GM19043 (cell line): ENCODE data around the gene CDK15.
"Not testable (repeated sequence)": the region's sequence is repeated elsewhere in the genome, so short reads cannot be mapped to it uniquely, and the experiment has no call there.

Experiments
- ATAC-seq: cut with Tn5 transposase; IDR thresholded peaks from one replicate; pipeline ENCODE4 v1.9.1; 2021; ENCODE audit warnings: low read depth; ENCODE audit not compliant: unreplicated experiment

CDK15 gene

GRCh38 chr2:201824212-201824611 is 17.9 kb downstream of the CDK15 start:
- no peak for ATAC-seq

GRCh38 chr2:201827621-201828020 is 21.3 kb downstream of the CDK15 start:
- ATAC-seq, result no peak

DNA sequence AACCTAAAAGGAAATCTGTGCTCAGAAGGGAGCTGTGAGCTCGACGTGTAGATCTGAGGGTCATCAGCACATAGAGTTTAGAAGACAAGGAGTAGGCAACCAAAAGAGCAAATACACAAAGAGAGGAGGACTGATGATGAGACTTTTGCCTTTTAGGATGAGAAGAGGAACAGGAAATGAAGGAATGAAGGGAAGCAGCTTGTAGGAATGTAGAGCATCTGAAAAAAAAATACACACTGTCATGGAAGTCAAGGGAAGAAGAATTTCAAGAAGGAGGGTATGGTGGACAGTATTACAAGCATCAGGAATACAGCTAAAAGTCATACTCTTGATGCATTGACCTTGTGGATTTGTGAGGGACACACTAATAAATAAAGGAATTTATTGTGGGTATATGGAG is 21.9 kb downstream of the CDK15 start:
- no peak for ATAC-seq

- ATAC-seq, result no peak
Observed at GRCh38 chr2:201830666-201831065, 24.3 kb downstream of the CDK15 start.

GRCh38 chr2:201831469-201831868 is 25.1 kb downstream of the CDK15 start:
- ATAC-seq, result no peak

DNA sequence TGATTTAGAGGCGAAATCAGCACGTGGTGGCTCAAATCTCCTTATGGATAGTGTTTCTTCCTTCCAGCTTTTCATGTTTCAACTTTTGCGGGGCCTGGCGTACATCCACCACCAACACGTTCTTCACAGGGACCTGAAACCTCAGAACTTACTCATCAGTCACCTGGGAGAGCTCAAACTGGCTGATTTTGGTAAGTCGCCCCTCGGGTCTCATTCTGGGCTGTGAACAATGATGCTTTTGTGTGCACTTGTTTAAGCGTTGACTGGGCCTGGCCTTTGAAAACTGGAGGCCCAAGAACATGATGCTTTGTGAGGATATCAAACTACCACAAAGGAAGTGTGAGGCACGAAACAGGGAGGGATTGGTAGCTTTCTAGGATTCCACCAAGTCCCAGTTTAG is 27.4 kb downstream of the CDK15 start:
- no peak for ATAC-seq

- no peak for ATAC-seq
Observed at GRCh38 chr2:201835066-201835465, 28.7 kb downstream of the CDK15 start.

DNA sequence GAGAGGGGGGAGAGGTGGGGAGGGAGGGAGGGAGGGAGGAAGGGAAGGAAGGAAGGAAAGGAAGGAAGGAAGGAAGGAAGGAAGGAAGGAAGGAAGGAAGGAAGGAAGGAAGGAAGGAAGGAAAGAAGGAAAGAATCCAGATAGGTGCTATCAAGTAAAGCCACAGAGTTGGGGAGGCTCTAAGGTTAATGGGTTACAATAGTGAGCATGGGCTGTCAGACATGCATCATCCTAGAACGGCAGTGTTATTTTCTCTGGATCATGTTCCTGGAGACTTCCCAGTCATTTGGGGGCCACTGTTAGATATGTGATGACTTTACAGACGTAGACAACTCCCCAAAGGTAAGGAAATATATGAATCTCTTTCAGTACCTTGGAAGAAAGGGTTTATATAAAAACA is 31.1 kb downstream of the CDK15 start:
- ATAC-seq, result no peak

DNA sequence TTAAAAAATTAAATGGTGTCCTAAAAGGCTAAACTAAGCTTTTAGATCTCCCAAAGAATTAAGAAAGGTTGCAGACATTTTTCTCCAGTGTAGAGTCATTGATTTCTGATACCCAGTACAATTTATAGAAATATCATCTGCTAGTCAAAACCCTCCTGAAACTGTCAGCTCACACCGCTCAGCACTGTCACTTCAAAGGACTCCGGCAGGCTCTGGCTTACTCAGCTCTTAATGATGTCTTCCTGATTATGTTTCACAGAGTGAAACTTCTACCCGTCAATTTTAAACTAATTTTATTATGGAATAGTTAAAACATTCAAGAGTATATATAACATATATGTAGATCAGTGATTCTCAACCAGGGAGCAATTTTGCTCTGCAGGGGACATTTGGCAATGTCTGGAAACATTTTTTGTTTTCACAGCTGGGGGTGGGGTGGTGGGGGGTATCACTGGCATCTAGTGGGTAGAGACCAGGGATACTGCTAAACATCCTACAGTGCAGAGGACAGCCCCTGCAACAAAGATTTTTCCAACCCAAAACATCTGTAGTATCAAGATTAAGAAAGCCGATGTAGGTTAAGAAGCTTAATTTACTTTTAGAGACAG is 31.6 kb downstream of the CDK15 start:
- ATAC-seq, result no peak

DNA sequence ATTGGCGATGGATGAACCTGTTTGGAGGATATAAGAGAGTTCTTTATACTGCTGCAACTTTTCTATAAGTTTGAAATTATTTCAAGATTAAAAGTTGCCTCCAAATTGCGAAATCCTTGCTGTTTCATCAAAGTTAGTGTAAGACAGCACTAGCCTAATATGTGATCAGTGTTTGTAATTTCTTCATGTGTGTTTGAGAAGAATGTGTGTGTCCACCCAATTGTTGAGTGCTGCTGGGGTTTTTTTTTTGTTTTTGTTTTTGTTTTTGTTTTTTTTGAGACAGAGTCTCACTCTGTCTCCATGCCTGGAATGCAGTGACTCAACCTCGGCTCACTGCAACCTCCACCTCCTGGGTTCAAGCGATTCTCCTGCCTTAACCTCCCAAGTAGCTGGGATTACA is 33.4 kb downstream of the CDK15 start:
- no peak for ATAC-seq

GRCh38 chr2:201840726-201841125 is 34.4 kb downstream of the CDK15 start:
- no peak for ATAC-seq

DNA sequence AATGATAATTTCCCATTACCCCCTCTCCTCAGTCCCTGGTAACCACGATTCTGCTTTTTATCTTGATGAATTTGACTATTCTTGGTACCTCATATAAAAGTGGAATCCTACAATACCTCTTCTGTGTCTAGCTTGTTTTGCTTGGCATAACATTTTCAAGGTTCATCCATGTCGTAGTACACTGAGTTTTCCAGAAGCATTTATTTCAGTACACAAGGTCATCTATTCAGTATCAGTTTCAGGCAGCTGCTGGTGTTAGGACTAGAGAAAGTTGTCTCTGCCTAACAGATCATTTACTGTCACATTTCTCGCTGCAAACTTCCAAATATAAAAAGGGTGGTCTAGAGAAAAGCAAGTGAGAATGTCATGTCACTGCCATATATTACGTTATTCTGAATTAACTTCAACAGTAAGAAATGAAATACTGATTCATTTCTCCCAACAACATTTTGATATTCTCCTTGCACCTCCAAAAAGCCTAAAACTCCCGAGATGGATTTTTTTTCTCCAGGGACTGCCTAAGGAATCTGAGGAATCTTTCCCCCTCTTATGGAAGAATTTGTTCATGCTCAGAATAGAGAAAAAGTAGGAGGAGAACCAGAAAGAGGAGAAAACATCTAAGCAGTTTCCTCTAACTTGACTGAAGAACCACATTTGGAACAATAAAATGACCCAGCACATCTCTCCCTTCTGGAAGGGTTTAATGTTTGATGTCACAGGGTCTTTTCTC is 36.0 kb downstream of the CDK15 start:
- no peak for ATAC-seq

DNA sequence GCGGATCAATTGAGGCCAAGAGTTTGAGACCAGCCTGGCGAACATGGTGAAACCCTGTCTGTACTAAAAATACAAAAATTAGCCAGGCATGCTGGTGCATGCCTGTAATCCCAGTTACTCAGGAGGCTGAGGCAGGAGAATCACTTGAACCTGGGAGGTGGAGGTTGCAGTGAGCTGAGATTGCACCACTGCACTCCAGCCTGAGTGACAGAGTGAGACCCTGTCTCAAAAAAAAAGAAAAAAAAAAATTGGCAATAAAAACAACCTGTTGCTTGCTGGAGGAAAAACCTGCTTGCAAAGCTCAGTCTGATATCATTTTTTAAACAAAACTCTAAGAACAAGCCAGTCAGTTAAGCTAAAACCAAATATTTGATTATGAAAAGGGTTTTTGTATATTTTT is 38.6 kb downstream of the CDK15 start:
- ATAC-seq, result not testable (repeated sequence)

DNA sequence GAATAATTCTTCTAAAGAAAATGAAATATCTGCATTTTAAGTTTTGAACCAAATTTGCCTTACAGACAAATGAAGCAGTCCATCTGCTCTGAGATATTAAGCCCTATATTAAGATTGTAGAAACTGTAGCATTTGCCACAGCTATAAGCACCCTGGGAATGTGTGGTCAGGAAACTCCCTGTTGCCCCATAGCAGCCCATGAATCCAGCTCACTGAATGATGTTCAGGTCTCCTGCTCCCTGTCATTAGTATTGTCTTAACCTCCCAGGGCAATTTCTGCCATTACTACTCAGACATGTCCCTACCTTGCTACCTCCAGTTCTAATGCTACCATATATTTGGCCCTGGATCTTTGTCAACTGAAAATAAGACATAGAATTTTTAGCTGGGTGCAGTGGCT is 41.1 kb downstream of the CDK15 start:
- ATAC-seq, result no peak

- ATAC-seq, result no peak
Observed at GRCh38 chr2:201852462-201852861, 46.1 kb downstream of the CDK15 start.

GRCh38 chr2:201852878-201853415 is 46.6 kb downstream of the CDK15 start:
- ATAC-seq, result no peak

DNA sequence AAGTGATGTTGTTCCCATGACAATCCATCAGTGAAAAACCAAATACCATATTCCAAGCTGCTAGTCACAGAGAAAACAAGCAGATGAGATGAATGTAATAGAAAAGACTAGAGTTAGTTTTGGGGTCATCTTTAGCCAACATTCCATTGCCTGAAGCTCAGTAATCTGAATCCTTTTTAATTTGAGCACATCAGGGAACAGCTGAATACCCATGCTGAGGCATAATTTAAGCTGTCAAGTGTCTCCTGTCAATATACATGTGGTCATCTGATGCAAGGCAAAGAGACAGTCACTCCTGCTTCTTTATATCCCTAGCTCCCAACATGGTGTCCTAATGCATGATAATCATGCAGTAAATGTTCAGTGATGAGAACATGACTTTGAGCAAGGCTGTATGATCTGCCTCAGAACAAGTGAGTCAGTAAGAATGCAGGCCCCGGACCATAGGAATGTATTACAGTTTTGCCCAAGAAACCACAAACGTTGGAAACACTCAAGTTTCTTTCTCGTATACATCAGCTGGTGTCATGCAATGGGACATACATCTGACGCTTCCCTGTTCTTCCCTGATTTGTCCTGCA is 48.0 kb downstream of the CDK15 start:
- no peak for ATAC-seq

- ATAC-seq, result no peak
Observed at GRCh38 chr2:201854841-201855240, 48.5 kb downstream of the CDK15 start.

GRCh38 chr2:201855356-201855755 is 49.0 kb downstream of the CDK15 start:
- no peak for ATAC-seq

DNA sequence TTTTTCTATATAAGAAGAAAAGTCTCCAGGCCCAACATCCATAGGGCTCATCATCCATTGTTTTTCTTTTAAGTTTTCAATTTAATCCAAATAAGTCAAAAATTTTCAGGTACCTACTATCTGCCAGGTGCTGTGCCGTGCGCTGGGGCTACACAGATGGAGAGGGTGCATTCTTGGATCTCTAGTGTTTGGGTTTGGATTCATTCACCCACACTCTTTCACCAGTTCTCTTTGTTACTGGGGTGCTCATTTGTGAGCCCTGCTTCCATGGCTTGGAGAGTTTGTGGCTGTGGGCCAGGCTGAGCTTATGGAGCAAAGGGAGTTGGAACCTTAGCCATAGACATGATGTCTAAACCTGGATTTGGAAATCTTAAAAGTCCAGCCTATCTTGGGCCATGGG is 51.0 kb downstream of the CDK15 start:
- no peak for ATAC-seq

DNA sequence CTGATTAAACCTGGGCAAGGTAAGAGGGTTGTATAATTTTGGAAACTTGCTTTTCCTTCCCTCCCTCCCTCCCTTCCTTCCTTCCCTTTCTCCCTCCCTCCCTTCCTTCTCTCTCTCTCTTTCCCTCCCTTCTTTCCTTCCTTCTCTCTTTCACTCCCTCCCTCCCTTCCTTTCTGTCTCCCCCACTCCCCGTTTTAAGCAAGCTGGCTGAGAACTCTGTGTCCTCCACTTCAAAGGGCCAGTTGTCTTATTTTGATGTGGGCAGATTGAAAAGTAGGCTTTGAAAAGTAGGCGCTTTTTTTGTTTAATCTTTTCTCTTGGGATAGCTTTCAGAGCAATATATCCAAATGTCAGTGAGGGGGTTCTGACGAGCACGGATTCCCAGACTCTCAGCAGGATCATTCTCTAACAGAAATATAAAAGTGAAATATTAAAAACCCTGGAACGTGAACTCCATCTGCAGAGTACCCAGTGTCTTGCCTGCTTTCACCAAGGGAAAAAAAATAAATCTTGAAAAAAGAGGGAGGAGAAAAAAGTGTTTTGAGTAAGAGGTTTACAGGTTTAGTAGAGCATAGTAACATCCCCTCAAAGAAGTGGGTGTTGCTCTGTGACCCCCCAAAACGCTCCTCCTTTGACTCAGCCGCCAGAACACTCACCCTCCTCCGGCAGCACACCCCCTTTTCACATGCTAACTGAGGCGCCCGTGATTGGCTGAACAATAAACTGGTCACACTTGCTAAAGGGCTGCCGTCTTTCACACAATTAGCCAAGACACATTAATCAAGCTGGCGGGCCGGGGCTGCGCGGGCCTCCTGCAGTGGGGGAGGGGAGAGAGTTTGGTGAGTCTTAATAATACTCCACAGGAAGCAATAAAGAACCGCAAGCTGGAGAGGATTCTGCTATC is 52.2 kb downstream of the CDK15 start:
- ATAC-seq, result no peak
